Right lobe of liver (tissue), 6 donors: ENCODE results near the gene CALD1. TPM values are rescaled to one million over a fixed set of nuclear protein-coding genes. Genes with fewer than 3 reads are reported as not detected.

Experiments
- ATAC-seq, 4 donors: fragments of 200-7000 bp; cut with Tn5 transposase; one replicate each; pipeline ENCODE4 v1.9.1; 2020; ENCODE audit warnings: mild to moderate bottlenecking in 4 of 4, moderate library complexity in 4 of 4
- DNase-seq, 3 donors: peaks; one replicate each; pipeline ENCODE4 v3.0.0-alpha.2; 2020
- H3K27ac ChIP-seq, 3 donors: fragments of 200-600 bp; one replicate each; pipeline ENCODE4 v1.8.0; 2022
- H3K27me3 ChIP-seq, 2 donors: fragments of 200-600 bp; one replicate each; pipeline ENCODE4 v1.8.0; 2022
- H3K36me3 ChIP-seq, 4 donors: fragments of 200-600 bp; sonication (generic) in 1 of 4; one replicate each; pipeline versions ENCODE4 v1.5.1 to v1.8.0; 2017 to 2022; ENCODE audit warnings: control low read depth in 1 of 4
- H3K4me1 ChIP-seq, 4 donors: fragments of 200-600 bp; sonication (generic) in 1 of 4; one replicate each; pipeline versions ENCODE4 v1.5.1 to v1.8.0; 2017 to 2022; ENCODE audit warnings: control low read depth in 1 of 4
- H3K4me3 ChIP-seq, 3 donors: fragments of 200-600 bp; one replicate each; pipeline ENCODE4 v1.8.0; 2022
- H3K9me3 ChIP-seq, 4 donors: fragments of 200-600 bp; sonication (generic) in 1 of 4; one replicate each; pipeline versions ENCODE4 v1.5.1 to v1.8.0; 2017 to 2022; ENCODE audit warnings: control low read depth in 1 of 4
- CTCF ChIP-seq, 4 donors: fragments of 200-600 bp in 3 of 4; fragments of 450-650 bp in 1 of 4; IDR thresholded peaks; one replicate each; pipeline versions ENCODE4 v1.5.1 to v1.8.0; 2016 to 2022; ENCODE audit warnings: antibody characterized with exemption in 4 of 4, mild to moderate bottlenecking in 2 of 4
- POLR2A ChIP-seq: fragments of 450-650 bp; IDR thresholded peaks from one replicate; pipeline ENCODE4 v1.6.1; 2017; ENCODE audit warnings: antibody characterized with exemption, mild to moderate bottlenecking
- WGBS: methylation state at CpG from one replicate; pipeline ENCODE4 v1.1.6; 2018; ENCODE audit warnings: low coverage, low lambda C conversion rate; ENCODE audit not compliant: insufficient coverage; ENCODE audit errors: missing lambda C conversion rate; 5-methylcytosine and 5-hydroxymethylcytosine counted together
- intact Hi-C, 2 donors: fragments of 100-400 bp; cut with DNase I; formaldehyde crosslinking; loops; one replicate each; pipeline versions ENCODE4 v1.11.2 to v1.14.1; 2022
- total RNA-seq, 6 experiments: library from RNA; depleted of rRNA in 2 of 6; stranded (reverse); fragments of >200 nt in 2 of 6; fragmentation: NEBNext Ultra II Directional in 3 of 6; extraction: Animal tissue kit (Norgen Biotek cat#: 25700) in 3 of 6; gene quantifications; one replicate each; pipeline versions ENCODE4 v1.1.0 to v1.2.4, GENCODE V29; 2016 to 2023
- donor health status: DM: no; HTN: yes; CAD: no.
- donor health status: DM: no; HTN: no; CAD: no.
- donor health status: DM: no; HTN: no; CAD: no.
- donor health status: DM: no; HTN: yes; CAD: no.
- donor health status: DM: no; HTN: yes; CAD: no.

CALD1 gene
- total RNA-seq, 6 experiments from 2014 or later, result 110 to 181 (median 131) TPM

- Histone ChIP-seq H3K36me3 (no peaks in the 10 kb centered on the region), H3K4me1 (peaks cover 0 to 2% (median 0%) of the 10 kb centered on the region in 4 donors), H3K9me3 (no peaks in the 10 kb centered on the region), H3K27me3 (no peaks in the 10 kb centered on the region), H3K27ac (no peak overlapping the region), H3K4me3 (no peak overlapping the region)
- intact Hi-C loops, result no loop called here
- ATAC-seq, result no peak
- whole genome bisulfite sequencing, result 57% methylated on average over 3 of the region's 3 CpGs
- TF ChIP-seq CTCF (IDR thresholded peaks at IDR 0.05) (no peak), POLR2A (no peak)
- DNase-seq, result no peak
Observed at GRCh38 chr7:134827889-134828288, 48.5 kb downstream of the CALD1 start.

GRCh38 chr7:134828361-134828760 lies 48.9 kb downstream of the CALD1 start:
- Histone ChIP-seq H3K4me1 (peaks cover 0 to 2% (median 0%) of the 10 kb centered on the region in 4 donors), H3K27ac (no peak overlapping the region), H3K4me3 (no peak overlapping the region), H3K36me3 (no peaks in the 10 kb centered on the region), H3K27me3 (no peaks in the 10 kb centered on the region), H3K9me3 (no peaks in the 10 kb centered on the region)
- 80% methylated on average over 2 of the region's 2 CpGs for WGBS
- ATAC-seq (no peak), DNase-seq (no peak)
- TF ChIP-seq POLR2A (no peak), CTCF (IDR thresholded peaks at IDR 0.05) (no peak)
- intact Hi-C loops, result no loop called here

GRCh38 chr7:134829380-134829986 lies 50.0 kb downstream of the CALD1 start:
- H3K27ac ChIP-seq, result no peak overlapping the region
- no peaks in the 10 kb centered on the region for H3K27me3 ChIP-seq
- ATAC-seq, result no peak
- H3K36me3 ChIP-seq, result no peaks in the 10 kb centered on the region
- H3K9me3 ChIP-seq, result no peaks in the 10 kb centered on the region
- no peak overlapping the region for H3K4me3 ChIP-seq
- 40% methylated on average over 3 of the region's 3 CpGs for WGBS
- DNase-seq, result no peak
- TF ChIP-seq CTCF (IDR thresholded peaks at IDR 0.05) (no peak), POLR2A (no peak)
- intact Hi-C loops, result no loop called here
- peaks cover 0 to 2% (median 0%) of the 10 kb centered on the region in 4 donors for H3K4me1 ChIP-seq

- no peak overlapping the region for H3K4me3 ChIP-seq
- H3K27ac ChIP-seq, result no peak overlapping the region
- no peaks in the 10 kb centered on the region for H3K36me3 ChIP-seq
- H3K27me3 ChIP-seq, result no peaks in the 10 kb centered on the region
- TF ChIP-seq POLR2A, result no peak
- TF ChIP-seq CTCF (IDR thresholded peaks at IDR 0.05), result no peak
- DNase-seq (no peak), ATAC-seq (peak in 2 of 4 donors; percentile 40 to 52)
- 66% methylated on average over 15 of the region's 15 CpGs for WGBS
- H3K4me1 ChIP-seq, result peaks cover 0 to 2% (median 0%) of the 10 kb centered on the region in 4 donors
- intact Hi-C loops, result no loop called here
- no peaks in the 10 kb centered on the region for H3K9me3 ChIP-seq
Observed at GRCh38 chr7:134831862-134832261, 52.4 kb downstream of the CALD1 start.

- Histone ChIP-seq H3K9me3 (no peaks in the 10 kb centered on the region), H3K36me3 (no peaks in the 10 kb centered on the region), H3K27ac (no peak overlapping the region), H3K4me3 (no peak overlapping the region), H3K4me1 (peaks cover 0 to 2% (median 0%) of the 10 kb centered on the region in 4 donors), H3K27me3 (no peaks in the 10 kb centered on the region)
- TF ChIP-seq POLR2A (no peak), CTCF (IDR thresholded peaks at IDR 0.05) (no peak)
- intact Hi-C loops, result no loop called here
- no peak for DNase-seq
- no peak for ATAC-seq
- WGBS, result 58% methylated on average over 3 of the region's 3 CpGs
Observed at GRCh38 chr7:134832367-134832766, 52.9 kb downstream of the CALD1 start.
